ENCODE measurements around the gene EMX1. TPM values are rescaled to one million over a fixed set of nuclear protein-coding genes. Genes with fewer than 3 reads are reported as not detected.

EMX1 gene
- total and polyA plus RNA-seq, 9 donors, result 0.20 to 1.1 (median 0.28) TPM; not detected in 5

GRCh38 chr2:72926368-72926767 lies 9.0 kb downstream of the EMX1 start:
- intact Hi-C loops (cut with DNase I), result no loop called here
- no peak for DNase-seq
- H3K4me1 ChIP-seq (ENCODE audit: insufficient read depth), result peaks cover 6% of the 10 kb centered on the region
- no peak overlapping the region for H3K4me3 ChIP-seq
- H3K9me3 ChIP-seq, result no peaks in the 10 kb centered on the region
- no peaks in the 10 kb centered on the region for H3K27me3 ChIP-seq
- TF ChIP-seq EP300 (IDR thresholded peaks at IDR 0.05) (no peak), POLR2A (IDR thresholded peaks at IDR 0.05) (no peak), CTCF (IDR thresholded peaks at IDR 0.05) (no peak)
- no peak overlapping the region for H3K27ac ChIP-seq
- 16 to 33% (median 21%) methylated on average over 4 of the region's 4 CpGs for WGBS, 3 donors
- no peaks in the 10 kb centered on the region for H3K36me3 ChIP-seq

- Histone ChIP-seq H3K27ac (no peak overlapping the region), H3K9me3 (no peaks in the 10 kb centered on the region), H3K36me3 (no peaks in the 10 kb centered on the region), H3K4me3 (no peak overlapping the region), H3K4me1 (ENCODE audit: insufficient read depth) (peaks cover 6% of the 10 kb centered on the region), H3K27me3 (no peaks in the 10 kb centered on the region)
- DNase-seq, result no peak
- TF ChIP-seq CTCF (IDR thresholded peaks at IDR 0.05) (no peak), POLR2A (IDR thresholded peaks at IDR 0.05) (no peak), EP300 (IDR thresholded peaks at IDR 0.05) (no peak)
- 57 to 67% (median 64%) methylated on average over 6 of the region's 6 CpGs for WGBS, 3 donors
- intact Hi-C loops (cut with DNase I), result no loop called here
Measured at GRCh38 chr2:72926811-72927465, 9.6 kb downstream of the EMX1 start.

GRCh38 chr2:72927619-72928550 lies 10.6 kb downstream of the EMX1 start:
- H3K4me1 ChIP-seq (ENCODE audit: insufficient read depth), result peaks cover 6% of the 10 kb centered on the region
- TF ChIP-seq POLR2A (IDR thresholded peaks at IDR 0.05) (no peak), CTCF (IDR thresholded peaks at IDR 0.05) (no peak), EP300 (IDR thresholded peaks at IDR 0.05) (no peak)
- H3K4me3 ChIP-seq, result no peak overlapping the region
- DNase-seq, result no peak
- intact Hi-C loops (cut with DNase I), result no loop called here
- no peaks in the 10 kb centered on the region for H3K27me3 ChIP-seq
- H3K27ac ChIP-seq, result no peak overlapping the region
- H3K36me3 ChIP-seq, result no peaks in the 10 kb centered on the region
- WGBS, 3 donors, result 75 to 79% (median 77%) methylated on average over 8 of the region's 8 CpGs
- H3K9me3 ChIP-seq, result no peaks in the 10 kb centered on the region

GRCh38 chr2:72929010-72929409 lies 11.7 kb downstream of the EMX1 start:
- TF ChIP-seq POLR2A (IDR thresholded peaks at IDR 0.05) (no peak), EP300 (IDR thresholded peaks at IDR 0.05) (no peak), CTCF (IDR thresholded peaks at IDR 0.05) (no peak)
- no peak for DNase-seq
- H3K4me3 ChIP-seq, result no peak overlapping the region
- H3K4me1 ChIP-seq (ENCODE audit: insufficient read depth), result peaks cover 5% of the 10 kb centered on the region
- intact Hi-C loops (cut with DNase I), result no loop called here
- no peaks in the 10 kb centered on the region for H3K9me3 ChIP-seq
- H3K36me3 ChIP-seq, result no peaks in the 10 kb centered on the region
- H3K27me3 ChIP-seq, result no peaks in the 10 kb centered on the region
- WGBS, 3 donors, result 76 to 85% (median 82%) methylated on average over 1 of the region's 1 CpG
- no peak overlapping the region for H3K27ac ChIP-seq

Measured in ovary (tissue), 9 donors.